Ammon's horn (tissue), 1 donor: ENCODE data around the gene SAMD11.
"Not testable (repeated sequence)": the region's sequence is repeated elsewhere in the genome, so short reads cannot be mapped to it uniquely, and the experiment has no call there.

ENCODE experiments used
- DNase-seq: peaks from one replicate; pipeline ENCODE4 v3.0.0-alpha.2; 2016; ENCODE audit warnings: low spot score

The SAMD11 gene

GRCh38 chr1:978835-979743 lies 55.4 kb downstream of the SAMD11 start:
- no peak for DNase-seq

DNA sequence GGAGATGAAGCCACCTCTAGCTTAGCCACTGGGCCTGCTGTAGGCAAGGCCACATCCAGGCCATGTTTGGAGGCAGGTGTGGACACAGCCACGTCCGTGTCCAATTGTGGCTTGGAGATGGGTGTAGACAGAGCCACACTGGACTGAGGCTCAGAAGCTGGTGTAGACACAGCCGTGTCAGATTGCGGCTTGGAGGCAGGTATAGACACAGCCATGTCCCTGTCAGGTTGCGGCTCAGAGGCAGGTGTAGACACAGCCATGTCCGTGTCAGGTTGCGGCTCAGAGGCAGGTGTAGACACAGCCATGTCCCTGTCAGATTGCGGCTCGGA lies 56.0 kb downstream of the SAMD11 start:
- no peak for DNase-seq

DNA sequence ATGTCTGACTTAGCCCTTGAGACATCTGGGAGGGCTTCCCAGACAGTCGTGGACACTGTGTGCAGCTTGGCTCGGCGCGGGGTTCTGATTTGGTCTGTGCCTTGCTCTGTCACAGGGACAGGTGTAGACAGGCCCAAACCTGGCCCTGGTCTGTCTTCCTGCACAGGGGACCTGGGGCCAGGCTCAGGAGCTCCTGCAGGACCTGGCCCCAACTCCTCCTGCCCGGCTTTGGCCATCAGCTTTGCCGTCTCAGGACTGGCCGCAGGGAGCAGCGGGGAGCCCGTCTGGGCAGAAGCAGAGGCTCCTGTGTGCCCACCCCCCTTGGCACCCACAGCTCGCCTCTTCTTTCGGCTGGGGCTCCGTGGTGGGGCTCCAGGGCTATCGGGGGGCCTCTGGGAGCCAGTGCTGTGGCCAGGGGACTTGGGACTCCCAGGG lies 56.4 kb downstream of the SAMD11 start:
- DNase-seq: no peak

DNA sequence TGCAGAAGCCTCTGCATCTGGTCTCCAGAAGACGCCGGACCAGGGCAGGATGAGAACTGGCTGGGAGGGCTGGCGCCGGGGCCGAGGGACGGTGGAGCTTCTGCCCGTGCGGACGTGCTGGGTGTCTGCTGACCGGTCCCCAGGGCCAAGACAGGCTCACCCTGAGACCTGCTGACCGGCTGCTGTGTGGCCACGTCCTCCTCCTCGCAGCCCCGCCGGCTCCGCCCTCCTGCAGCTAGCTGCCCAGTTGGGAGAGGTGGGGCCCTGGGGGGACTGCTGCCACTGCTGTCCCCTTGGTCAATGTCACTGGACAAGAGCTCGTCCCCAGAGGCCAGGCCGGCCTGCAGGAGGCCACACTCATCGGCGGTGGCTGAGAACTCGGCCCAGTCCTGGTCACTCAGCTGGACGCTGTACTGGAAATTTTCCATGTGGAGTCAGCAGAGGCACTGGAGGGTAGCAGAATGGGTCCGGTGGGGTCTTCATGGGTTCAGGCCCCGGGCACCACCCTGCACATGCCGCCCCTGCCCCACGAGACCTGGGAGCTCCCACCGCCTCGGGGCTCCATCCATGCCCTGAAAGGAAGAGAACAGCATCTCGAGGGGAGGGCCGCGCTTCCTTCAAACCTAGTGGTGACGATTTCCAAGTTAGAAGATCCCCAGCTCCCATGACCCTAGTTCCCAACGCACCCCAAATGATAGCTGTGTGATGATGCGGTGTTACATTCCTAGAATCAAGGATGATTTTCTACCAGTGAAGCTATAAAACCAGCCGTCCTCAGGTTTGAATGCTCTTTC lies 57.1 kb downstream of the SAMD11 start:
- DNase-seq: no peak

DNA sequence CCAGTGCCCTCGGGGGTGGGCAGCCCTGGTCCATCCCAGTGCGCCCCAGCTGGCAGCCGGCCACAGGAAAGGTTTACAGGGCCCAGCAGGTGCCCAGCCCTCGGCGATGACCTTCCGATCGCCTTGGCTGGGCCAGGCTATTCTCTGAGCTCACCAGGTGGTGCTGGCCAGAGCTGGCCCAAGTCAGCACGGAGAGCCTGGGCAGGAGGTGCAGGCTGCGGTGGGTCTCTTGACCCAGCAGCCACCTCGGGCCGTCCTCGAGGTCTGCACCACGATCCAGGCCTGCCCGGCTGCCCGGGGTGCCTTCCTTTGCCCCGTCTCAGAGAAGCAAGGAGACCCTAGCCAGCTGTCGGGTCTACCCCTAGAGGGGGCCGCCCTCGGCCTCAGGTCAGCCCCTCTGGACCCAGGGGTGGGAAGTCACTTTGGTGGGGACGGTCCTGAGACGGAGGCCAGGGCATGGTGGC lies 57.8 kb downstream of the SAMD11 start:
- no peak for DNase-seq

- DNase-seq: no peak
These were observed 58.3 kb downstream of the SAMD11 start, which contains the start of gene PERM1 for GRCh38 chr1:981955-982558. PERM1 (minus strand) TSS chr1:982093; CDS start chr1:981029, 1,064 bp downstream.

- DNase-seq: no peak
These were observed 59.2 kb downstream of the SAMD11 start for GRCh38 chr1:982765-983436.

DNA sequence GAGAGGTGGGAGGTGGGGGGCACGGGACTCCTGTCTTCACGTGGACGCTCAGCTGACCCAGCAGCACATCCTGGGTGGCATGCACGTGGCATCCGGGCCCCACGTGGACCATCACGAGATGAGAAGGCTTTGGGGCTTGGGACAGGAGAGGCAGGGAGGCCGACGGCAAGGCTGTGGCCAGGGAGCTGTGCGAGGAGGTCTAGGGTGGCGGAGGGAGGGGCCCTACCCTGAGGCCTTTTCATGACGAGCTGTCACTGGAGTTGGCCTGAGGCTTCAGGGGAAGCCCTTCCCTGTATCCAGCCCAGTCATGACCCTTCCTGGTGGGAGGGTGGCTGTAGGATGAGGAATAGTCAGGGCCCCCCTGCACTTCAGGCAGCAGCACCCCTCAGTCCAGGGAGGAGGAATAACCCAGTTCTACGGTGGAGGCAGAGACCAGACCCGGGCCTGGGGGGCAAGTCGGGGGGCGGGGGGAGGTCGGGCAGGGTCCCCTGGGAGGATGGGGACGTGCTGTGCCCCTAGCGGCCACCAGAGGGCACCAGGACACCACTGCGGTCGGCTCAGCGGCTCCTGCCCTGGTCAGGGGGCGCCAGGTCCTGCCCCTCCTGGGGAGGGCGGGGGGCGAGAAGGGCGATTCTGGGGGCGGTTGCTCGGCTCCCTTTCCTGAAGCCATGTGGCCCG lies 60.2 kb downstream of the SAMD11 start:
- DNase-seq: no peak

GRCh38 chr1:984476-984814 lies 60.7 kb downstream of the SAMD11 start:
- DNase-seq: no peak

DNA sequence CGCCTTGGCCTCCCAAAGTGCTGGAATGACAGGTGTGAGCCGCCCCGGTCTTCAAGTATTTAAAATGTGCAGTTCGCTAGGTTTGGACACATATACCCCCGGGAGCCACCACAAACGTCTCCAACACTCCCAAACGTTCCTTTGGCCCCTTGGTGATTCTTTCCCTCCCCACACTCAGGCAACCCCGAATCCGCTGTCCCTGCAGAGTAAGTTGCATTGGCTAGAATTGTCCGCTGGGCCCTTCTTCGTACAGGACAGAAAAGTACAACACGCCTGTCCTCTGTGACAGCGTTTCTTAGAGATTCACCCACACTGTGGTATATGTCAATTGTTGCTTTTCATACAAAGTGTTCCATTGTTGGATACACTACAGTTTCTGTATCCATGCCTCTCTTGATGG lies 61.4 kb downstream of the SAMD11 start:
- no peak for DNase-seq

DNA sequence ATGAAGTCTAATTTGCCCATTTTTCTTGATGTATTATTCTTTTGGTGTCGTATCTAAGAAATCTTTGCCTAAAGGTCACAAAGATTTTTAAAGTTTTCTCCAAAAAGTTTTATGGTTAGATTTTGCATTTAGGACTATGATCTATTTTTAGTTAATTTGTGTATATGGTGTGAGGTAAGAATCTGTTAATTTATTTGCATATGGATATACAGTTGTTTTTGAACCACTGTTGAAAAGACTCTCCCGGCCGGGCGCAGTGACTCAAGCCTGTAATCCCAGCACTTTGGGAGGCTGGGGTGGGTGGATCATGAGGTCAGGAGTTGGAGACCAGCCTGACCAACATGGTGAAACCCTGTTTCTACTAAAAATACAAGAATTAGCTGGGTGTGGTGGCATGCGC lies 64.3 kb downstream of the SAMD11 start:
- not testable (repeated sequence) for DNase-seq

GRCh38 chr1:991275-991674 lies 67.6 kb downstream of the SAMD11 start:
- DNase-seq: not testable (repeated sequence)

GRCh38 chr1:991895-992294 lies 68.2 kb downstream of the SAMD11 start:
- no peak for DNase-seq

DNA sequence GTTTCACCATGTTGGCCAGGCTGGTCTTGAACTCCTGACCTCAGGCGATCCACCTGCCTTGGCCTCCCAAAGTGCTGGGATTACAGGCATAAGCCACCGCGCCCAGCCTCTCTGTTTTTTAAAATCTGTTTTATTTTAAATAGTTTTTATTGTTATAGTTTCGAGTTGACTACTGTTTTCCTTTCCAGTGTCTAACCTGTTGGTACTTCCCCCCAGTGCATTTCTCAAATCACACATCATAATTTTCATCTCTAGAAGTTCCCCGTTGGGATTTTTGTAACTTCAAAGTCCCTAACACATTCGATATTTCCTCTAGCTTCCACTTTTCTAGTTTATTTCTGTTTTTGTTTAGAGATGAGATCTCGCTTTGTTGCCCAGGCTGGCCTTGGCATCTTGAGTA lies 68.6 kb downstream of the SAMD11 start:
- no peak for DNase-seq

DNA sequence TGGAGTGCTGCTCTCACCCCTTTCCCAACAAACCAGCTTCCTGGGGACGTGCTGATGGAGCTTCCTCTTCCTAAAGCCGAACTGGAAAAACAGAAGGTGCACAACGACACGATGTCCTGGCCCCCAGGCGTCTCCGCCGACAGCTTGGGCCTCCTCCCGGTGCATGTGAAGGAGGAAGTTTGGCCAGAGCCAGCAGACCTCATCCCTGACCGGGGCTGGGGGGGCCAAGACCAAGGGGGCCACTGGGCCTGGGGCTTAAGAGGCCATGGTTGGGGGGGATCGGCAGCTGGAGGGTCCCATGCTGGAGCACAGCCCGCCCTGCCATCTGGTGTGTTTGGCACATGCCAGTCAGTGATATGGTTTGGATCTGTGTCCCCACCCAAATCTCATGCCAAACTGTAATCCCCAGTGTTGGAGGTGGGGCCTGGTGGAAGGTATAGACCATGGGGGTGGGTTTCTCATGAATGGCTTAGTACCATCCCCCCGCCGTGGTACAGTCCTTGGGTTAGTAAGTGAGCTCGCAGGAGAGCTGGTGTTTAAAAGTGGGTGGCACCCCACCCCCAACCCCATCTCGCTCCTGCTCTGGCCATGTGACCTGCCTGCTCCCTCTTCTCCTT lies 69.8 kb downstream of the SAMD11 start:
- no peak for DNase-seq
